Measurements from ENCODE around the gene DTNA. TPM values are rescaled to one million over a fixed set of nuclear protein-coding genes. Genes with fewer than 3 reads are reported as not detected.

DTNA gene
- polyA plus RNA-seq, 1 donor from 2014 or later, result 53.9 TPM

DNA sequence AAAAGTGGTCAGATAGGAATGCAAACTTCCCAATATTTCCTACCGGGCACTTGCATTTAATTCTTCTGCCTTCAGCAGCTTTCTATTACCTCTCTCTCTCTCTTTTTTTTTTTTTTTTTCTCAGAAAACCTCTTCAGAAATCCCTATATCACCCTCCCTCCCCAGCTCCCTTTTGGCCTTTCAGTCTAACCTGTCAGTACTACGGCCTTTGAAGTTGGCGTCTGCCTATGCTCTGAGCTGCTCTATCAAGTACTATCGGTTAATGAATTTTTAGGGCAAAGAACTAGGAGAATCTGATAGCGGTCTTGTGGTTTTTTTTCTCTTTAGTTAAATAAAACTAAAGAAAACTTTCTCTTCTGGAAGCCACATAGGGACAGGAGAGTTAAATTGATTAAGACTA lies 208.8 kb downstream of the DTNA start:
- TF ChIP-seq TAF1 (IDR thresholded peaks at IDR 0.05; ENCODE audit: low read depth), result no peak
- TF ChIP-seq, protein P1, sequence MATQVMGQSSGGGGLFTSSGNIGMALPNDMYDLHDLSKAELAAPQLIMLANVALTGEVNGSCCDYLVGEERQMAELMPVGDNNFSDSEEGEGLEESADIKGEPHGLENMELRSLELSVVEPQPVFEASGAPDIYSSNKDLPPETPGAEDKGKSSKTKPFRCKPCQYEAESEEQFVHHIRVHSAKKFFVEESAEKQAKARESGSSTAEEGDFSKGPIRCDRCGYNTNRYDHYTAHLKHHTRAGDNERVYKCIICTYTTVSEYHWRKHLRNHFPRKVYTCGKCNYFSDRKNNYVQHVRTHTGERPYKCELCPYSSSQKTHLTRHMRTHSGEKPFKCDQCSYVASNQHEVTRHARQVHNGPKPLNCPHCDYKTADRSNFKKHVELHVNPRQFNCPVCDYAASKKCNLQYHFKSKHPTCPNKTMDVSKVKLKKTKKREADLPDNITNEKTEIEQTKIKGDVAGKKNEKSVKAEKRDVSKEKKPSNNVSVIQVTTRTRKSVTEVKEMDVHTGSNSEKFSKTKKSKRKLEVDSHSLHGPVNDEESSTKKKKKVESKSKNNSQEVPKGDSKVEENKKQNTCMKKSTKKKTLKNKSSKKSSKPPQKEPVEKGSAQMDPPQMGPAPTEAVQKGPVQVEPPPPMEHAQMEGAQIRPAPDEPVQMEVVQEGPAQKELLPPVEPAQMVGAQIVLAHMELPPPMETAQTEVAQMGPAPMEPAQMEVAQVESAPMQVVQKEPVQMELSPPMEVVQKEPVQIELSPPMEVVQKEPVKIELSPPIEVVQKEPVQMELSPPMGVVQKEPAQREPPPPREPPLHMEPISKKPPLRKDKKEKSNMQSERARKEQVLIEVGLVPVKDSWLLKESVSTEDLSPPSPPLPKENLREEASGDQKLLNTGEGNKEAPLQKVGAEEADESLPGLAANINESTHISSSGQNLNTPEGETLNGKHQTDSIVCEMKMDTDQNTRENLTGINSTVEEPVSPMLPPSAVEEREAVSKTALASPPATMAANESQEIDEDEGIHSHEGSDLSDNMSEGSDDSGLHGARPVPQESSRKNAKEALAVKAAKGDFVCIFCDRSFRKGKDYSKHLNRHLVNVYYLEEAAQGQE (IDR thresholded peaks at IDR 0.05; ENCODE audit: borderline replicate concordance), result no peak
- no peak for TF ChIP-seq EP300 (conservative IDR thresholded peaks at IDR 0.05; ENCODE audit: poor library complexity, severe bottlenecking)
- no peak for TF ChIP-seq RAD21 (conservative IDR thresholded peaks at IDR 0.05)
- TF ChIP-seq POLR2AphosphoS5 (IDR thresholded peaks at IDR 0.05), result no peak
- TF ChIP-seq, protein P2, sequence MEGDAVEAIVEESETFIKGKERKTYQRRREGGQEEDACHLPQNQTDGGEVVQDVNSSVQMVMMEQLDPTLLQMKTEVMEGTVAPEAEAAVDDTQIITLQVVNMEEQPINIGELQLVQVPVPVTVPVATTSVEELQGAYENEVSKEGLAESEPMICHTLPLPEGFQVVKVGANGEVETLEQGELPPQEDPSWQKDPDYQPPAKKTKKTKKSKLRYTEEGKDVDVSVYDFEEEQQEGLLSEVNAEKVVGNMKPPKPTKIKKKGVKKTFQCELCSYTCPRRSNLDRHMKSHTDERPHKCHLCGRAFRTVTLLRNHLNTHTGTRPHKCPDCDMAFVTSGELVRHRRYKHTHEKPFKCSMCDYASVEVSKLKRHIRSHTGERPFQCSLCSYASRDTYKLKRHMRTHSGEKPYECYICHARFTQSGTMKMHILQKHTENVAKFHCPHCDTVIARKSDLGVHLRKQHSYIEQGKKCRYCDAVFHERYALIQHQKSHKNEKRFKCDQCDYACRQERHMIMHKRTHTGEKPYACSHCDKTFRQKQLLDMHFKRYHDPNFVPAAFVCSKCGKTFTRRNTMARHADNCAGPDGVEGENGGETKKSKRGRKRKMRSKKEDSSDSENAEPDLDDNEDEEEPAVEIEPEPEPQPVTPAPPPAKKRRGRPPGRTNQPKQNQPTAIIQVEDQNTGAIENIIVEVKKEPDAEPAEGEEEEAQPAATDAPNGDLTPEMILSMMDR (IDR thresholded peaks at IDR 0.05; ENCODE audit: poor library complexity, severe bottlenecking), result no peak
- TF ChIP-seq MXI1 (conservative IDR thresholded peaks at IDR 0.05; ENCODE audit: poor library complexity, severe bottlenecking), result no peak
- no peak for TF ChIP-seq SMC3 (conservative IDR thresholded peaks at IDR 0.05; ENCODE audit: poor library complexity)
- no peak for TF ChIP-seq EZH2 (IDR thresholded peaks at IDR 0.05; ENCODE audit: borderline replicate concordance, insufficient read depth, low read length, poor library complexity, severe bottlenecking)
- Histone ChIP-seq H3F3A (ENCODE audit: insufficient read depth, low read length, poor library complexity, severe bottlenecking) (no peaks in the 10 kb centered on the region), H2AFZ (ENCODE audit: low read depth, low read length) (no peak overlapping the region), H3K9ac (ENCODE audit: low read length) (no peak overlapping the region), H3K27ac (ENCODE audit: low read length) (no peak overlapping the region), H3K9me2 (ENCODE audit: insufficient read depth, low read length) (no peaks in the 10 kb centered on the region), H3K36me3 (ENCODE audit: insufficient read depth, low read length) (no peaks in the 10 kb centered on the region), H4K20me1 (ENCODE audit: insufficient read depth) (no peaks in the 10 kb centered on the region), H3K4me2 (ENCODE audit: low read length) (no peak overlapping the region), H3K27me3 (ENCODE audit: insufficient read depth, low read depth, low read length) (no peaks in the 10 kb centered on the region), H3K4me3 (ENCODE audit: low read length) (no peak overlapping the region), H3K79me2 (replicated peaks; ENCODE audit: insufficient read depth, low read length) (no peaks in the 10 kb centered on the region), H3K9me3 (ENCODE audit: low read length) (no peaks in the 10 kb centered on the region)

DNA sequence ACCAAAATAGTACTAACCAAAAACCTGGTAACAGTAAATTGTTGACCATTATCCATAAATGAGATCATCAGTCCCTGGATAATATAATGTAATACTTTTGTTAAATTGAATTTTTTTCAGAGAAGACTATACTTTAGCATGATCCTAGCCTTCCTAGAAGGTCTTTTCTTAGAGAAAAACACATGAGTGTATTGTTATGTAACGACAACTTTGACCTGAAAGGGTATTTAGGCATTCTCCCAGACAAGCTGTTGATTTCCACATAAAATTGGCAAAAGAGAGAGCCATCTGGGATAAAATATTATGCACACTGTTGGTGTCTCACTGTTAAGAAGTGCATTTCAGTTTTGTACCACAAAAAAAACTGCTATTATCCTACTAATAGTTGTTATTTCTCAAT lies 211.1 kb downstream of the DTNA start:
- H4K20me1 ChIP-seq (ENCODE audit: insufficient read depth), result no peaks in the 10 kb centered on the region
- no peak overlapping the region for H3K27ac ChIP-seq (ENCODE audit: low read length)
- H2AFZ ChIP-seq (ENCODE audit: low read depth, low read length), result no peak overlapping the region
- H3K27me3 ChIP-seq (ENCODE audit: insufficient read depth, low read depth, low read length), result no peaks in the 10 kb centered on the region
- H3K9ac ChIP-seq (ENCODE audit: low read length), result no peak overlapping the region
- no peaks in the 10 kb centered on the region for H3K36me3 ChIP-seq (ENCODE audit: insufficient read depth, low read length)
- H3K9me2 ChIP-seq (ENCODE audit: insufficient read depth, low read length), result no peaks in the 10 kb centered on the region
- H3K4me2 ChIP-seq (ENCODE audit: low read length), result no peak overlapping the region
- H3K79me2 ChIP-seq (replicated peaks; ENCODE audit: insufficient read depth, low read length), result no peaks in the 10 kb centered on the region
- no peak overlapping the region for H3K4me3 ChIP-seq (ENCODE audit: low read length)
- H3F3A ChIP-seq (ENCODE audit: insufficient read depth, low read length, poor library complexity, severe bottlenecking), result no peaks in the 10 kb centered on the region
- no peaks in the 10 kb centered on the region for H3K9me3 ChIP-seq (ENCODE audit: low read length)
- TF ChIP-seq RAD21 (conservative IDR thresholded peaks at IDR 0.05) (no peak), SMC3 (conservative IDR thresholded peaks at IDR 0.05; ENCODE audit: poor library complexity) (no peak), MXI1 (conservative IDR thresholded peaks at IDR 0.05; ENCODE audit: poor library complexity, severe bottlenecking) (no peak), EP300 (conservative IDR thresholded peaks at IDR 0.05; ENCODE audit: poor library complexity, severe bottlenecking) (no peak)
- TF ChIP-seq, protein P1 (IDR thresholded peaks at IDR 0.05; ENCODE audit: borderline replicate concordance), result no peak
